CD4-positive, alpha-beta T cell (primary cell): Measurements from ENCODE around the gene KCNMA1. TPM values are rescaled to one million over a fixed set of nuclear protein-coding genes. Genes with fewer than 3 reads are reported as not detected.

Experiments used
- ATAC-seq: fragments of 200-7000 bp; cut with Tn5 transposase; one replicate; pipeline ENCODE4 v1.10.0; 2022; ENCODE audit warnings: mild to moderate bottlenecking; ENCODE audit not compliant: poor library complexity
- CTCF ChIA-PET: fragments of 350-600 bp; sonication (Branson Sonifier 250); formaldehyde crosslinking; loops from one replicate; lab custom pipeline; 2021; ENCODE audit warnings: antibody characterized with exemption, inconsistent platforms; lab: Charles Lee
- POLR2A ChIA-PET: fragments of 350-600 bp; sonication (Branson Sonifier 250); formaldehyde crosslinking; loops from one replicate; lab custom pipeline; 2021; ENCODE audit warnings: antibody characterized with exemption, inconsistent platforms; lab: Charles Lee
- DNase-seq, 14 experiments: peaks; one replicate each; pipeline ENCODE4 v3.0.0-alpha.2; 2013 to 2020; ENCODE audit warnings: mixed read lengths in 2 of 14
- H3K27ac ChIP-seq, 2 donors: one replicate each; pipeline versions ENCODE4 v1.5.1 to v1.7.0; 2013; ENCODE audit warnings: low read length in 2 of 2, low read depth in 1 of 2, mild to moderate bottlenecking in 1 of 2
- H3K27me3 ChIP-seq, 2 experiments: 1 replicate in 1 of 2; 2 replicates in 1 of 2; pipeline versions ENCODE4 v1.6.1 to v1.7.0; 2013; ENCODE audit warnings: low read length in 2 of 2, control low read depth in 1 of 2, mild to moderate bottlenecking in 1 of 2, moderate library complexity in 1 of 2; ENCODE audit not compliant: insufficient read depth in 2 of 2, control insufficient read depth in 1 of 2
- H3K36me3 ChIP-seq: one replicate; pipeline ENCODE4 v1.6.1; 2013; ENCODE audit warnings: low read length, control low read depth; ENCODE audit not compliant: insufficient read depth
- H3K4me1 ChIP-seq: one replicate; pipeline ENCODE4 v1.6.1; 2013; ENCODE audit warnings: low read length, control low read depth; ENCODE audit not compliant: insufficient read depth
- H3K4me3 ChIP-seq: one replicate; pipeline ENCODE4 v1.5.1; 2013; ENCODE audit warnings: mild to moderate bottlenecking, low read length, moderate library complexity
- H3K9me3 ChIP-seq, 2 experiments: 1 replicate in 1 of 2; 2 replicates in 1 of 2; pipeline versions ENCODE4 v1.6.1 to v1.7.0; 2013; ENCODE audit warnings: low read length in 2 of 2, mild to moderate bottlenecking in 2 of 2, control low read depth in 1 of 2, moderate library complexity in 1 of 2; ENCODE audit not compliant: control insufficient read depth in 1 of 2, insufficient read depth in 1 of 2
- H3K27ac Mint-ChIP-seq: one replicate; pipeline ENCODE4 v1.8.0; 2020; ENCODE audit warnings: mixed read lengths
- H3K27me3 Mint-ChIP-seq: one replicate; pipeline ENCODE4 v1.8.0; 2021; ENCODE audit warnings: mixed read lengths
- H3K36me3 Mint-ChIP-seq: one replicate; pipeline ENCODE4 v1.8.0; 2021; ENCODE audit warnings: low read depth, mixed read lengths
- H3K4me1 Mint-ChIP-seq: one replicate; pipeline ENCODE4 v1.8.0; 2021; ENCODE audit warnings: low read depth, mixed read lengths
- H3K4me3 Mint-ChIP-seq: one replicate; pipeline ENCODE4 v1.8.0; 2020; ENCODE audit warnings: mild to moderate bottlenecking, mixed read lengths
- H3K9me3 Mint-ChIP-seq: one replicate; pipeline ENCODE4 v1.8.0; 2020; ENCODE audit warnings: mixed read lengths
- CTCF ChIP-seq: fragments of 200-600 bp; IDR thresholded peaks from one replicate; pipeline ENCODE4 v1.8.0; 2022; ENCODE audit warnings: antibody characterized with exemption, mild to moderate bottlenecking
- intact Hi-C, 2 experiments: fragments of 100-400 bp; cut with DNase I in 1 of 2; cut with micrococcal nuclease in 1 of 2; formaldehyde crosslinking; loops; one replicate each; pipeline versions ENCODE4 v1.15.1 to v1.9.0; 2023 to 2025; cut with DNase I, micrococcal nuclease
- total RNA-seq, 174 experiments: library from RNA in 2 of 174; stranded (reverse) in 2 of 174; gene quantifications; one replicate each; pipeline ENCODE4 v1.2.3 and lab custom pipeline; 2021 to 2026

KCNMA1 gene
- total RNA-seq, 2 experiments from 2014 or later: not detected

DNA sequence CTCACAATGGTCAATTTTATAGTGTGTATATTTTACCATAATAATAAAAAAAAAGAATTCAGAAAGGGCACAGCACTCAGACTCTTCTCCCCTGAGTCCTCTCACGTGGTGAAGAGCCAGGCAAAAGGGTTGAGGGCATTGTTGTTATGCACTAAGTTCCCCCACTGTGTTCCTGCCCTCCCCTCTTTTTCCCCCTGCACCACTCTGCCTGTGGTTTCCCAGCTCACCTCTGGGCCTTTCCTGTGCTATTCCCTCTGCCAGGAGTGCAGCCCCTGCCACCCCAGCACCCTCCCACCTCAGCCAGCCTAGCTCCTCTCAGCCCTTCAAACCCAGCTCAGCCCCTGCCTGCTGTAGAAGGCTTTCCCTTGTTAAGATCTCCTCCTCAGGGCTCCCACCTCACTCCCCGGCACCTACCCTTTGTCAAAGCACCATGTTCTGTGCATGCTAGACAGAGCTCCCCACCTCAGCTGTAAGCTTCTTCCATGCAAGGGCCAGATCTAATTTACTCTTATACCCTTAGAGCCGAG, 108.5 kb downstream of the KCNMA1 start:
- CTCF ChIA-PET: no interaction called here
- intact Hi-C loops: no loop called here
- Histone ChIP-seq H3K9me3 (peaks cover 0 to 3% of the 10 kb centered on the region in 2 experiments), H3K4me1 (no peaks in the 10 kb centered on the region), H3K36me3 (no peaks in the 10 kb centered on the region), H3K4me3 (no peak overlapping the region), H3K27me3 (peaks cover 0 to 2% of the 10 kb centered on the region in 2 experiments), H3K27ac (no peak overlapping the region)
- H3K9me3 Mint-ChIP-seq: no peaks in the 10 kb centered on the region
- H3K4me3 Mint-ChIP-seq: no peak overlapping the region
- H3K36me3 Mint-ChIP-seq: no peaks in the 10 kb centered on the region
- no peaks in the 10 kb centered on the region for H3K4me1 Mint-ChIP-seq
- DNase-seq: no peak
- no peaks in the 10 kb centered on the region for H3K27me3 Mint-ChIP-seq
- POLR2A ChIA-PET: no interaction called here
- ATAC-seq: no peak
- H3K27ac Mint-ChIP-seq: no peak overlapping the region
- TF ChIP-seq CTCF: no peak

DNA sequence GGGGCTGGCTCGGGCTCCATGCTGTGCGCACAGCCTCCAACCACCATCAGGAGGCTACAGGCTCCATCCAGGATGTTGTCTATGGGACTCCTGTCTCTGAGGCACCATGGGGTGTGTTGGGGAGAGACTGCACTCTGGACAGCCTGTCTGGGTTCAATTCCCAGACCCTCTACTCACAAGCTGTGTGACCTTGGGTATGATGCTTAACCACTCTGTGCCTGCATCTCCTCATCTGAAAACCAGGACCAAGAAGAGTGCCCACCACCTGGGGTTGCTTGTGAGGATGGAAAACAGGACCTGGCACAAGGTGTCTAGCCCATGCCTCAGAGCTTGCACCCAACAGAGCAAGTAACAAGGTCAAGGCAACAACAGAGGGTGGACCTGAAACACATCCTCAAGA, 109.8 kb downstream of the KCNMA1 start:
- no peak overlapping the region for H3K4me3 ChIP-seq
- CTCF ChIA-PET: no interaction called here
- H3K9me3 ChIP-seq: no peaks in the 10 kb centered on the region
- H3K4me1 ChIP-seq: no peaks in the 10 kb centered on the region
- ATAC-seq: no peak
- Mint-ChIP-seq H3K36me3 (no peaks in the 10 kb centered on the region), H3K9me3 (no peaks in the 10 kb centered on the region), H3K27me3 (no peaks in the 10 kb centered on the region), H3K4me3 (no peak overlapping the region), H3K27ac (no peak overlapping the region), H3K4me1 (no peaks in the 10 kb centered on the region)
- POLR2A ChIA-PET: no interaction called here
- TF ChIP-seq CTCF: no peak
- H3K27me3 ChIP-seq: peaks cover 0 to 2% of the 10 kb centered on the region in 2 experiments
- intact Hi-C loops: no loop called here
- no peaks in the 10 kb centered on the region for H3K36me3 ChIP-seq
- no peak overlapping the region for H3K27ac ChIP-seq
- DNase-seq: no peak

GRCh38 chr10:77526868-77527617, 110.6 kb downstream of the KCNMA1 start:
- ChIA-PET POLR2A (no interaction called here), CTCF (no interaction called here)
- Mint-ChIP-seq H3K27me3 (no peaks in the 10 kb centered on the region), H3K4me1 (no peaks in the 10 kb centered on the region), H3K27ac (no peak overlapping the region), H3K9me3 (no peaks in the 10 kb centered on the region), H3K4me3 (no peak overlapping the region), H3K36me3 (no peaks in the 10 kb centered on the region)
- intact Hi-C loops: no loop called here
- DNase-seq (no peak), ATAC-seq (no peak)
- H3K27me3 ChIP-seq: peaks cover 0 to 2% of the 10 kb centered on the region in 2 experiments
- H3K9me3 ChIP-seq: no peaks in the 10 kb centered on the region
- TF ChIP-seq CTCF: no peak
- H3K4me3 ChIP-seq: no peak overlapping the region
- no peak overlapping the region for H3K27ac ChIP-seq
- H3K4me1 ChIP-seq: no peaks in the 10 kb centered on the region
- H3K36me3 ChIP-seq: no peaks in the 10 kb centered on the region
